T-helper 2 cell treated with Interferon-gamma antibody and Interleukin-4, amounts not matched to agents 5 μg/mL and 100 μg/mL, for 36 hours (primary cell): Measurements from ENCODE around the gene MRPL51.
"Not testable (repeated sequence)": the region's sequence is repeated elsewhere in the genome, so short reads cannot be mapped to it uniquely, and the experiment has no call there.

Source experiments
- DNase-seq: peaks from one replicate; pipeline ENCODE4 v3.0.0; 2021; ENCODE audit warnings: low spot score
- H3K27ac Mint-ChIP-seq: one replicate; pipeline ENCODE4 v1.8.0; 2021; ENCODE audit warnings: mild to moderate bottlenecking, mixed read lengths
- H3K27me3 Mint-ChIP-seq: one replicate; pipeline ENCODE4 v1.8.0; 2021; ENCODE audit warnings: low read depth, mixed read lengths
- H3K36me3 Mint-ChIP-seq: one replicate; pipeline ENCODE4 v1.8.0; 2021; ENCODE audit warnings: low read depth, mixed read lengths
- H3K4me1 Mint-ChIP-seq: one replicate; pipeline ENCODE4 v1.8.0; 2021; ENCODE audit warnings: low read depth, mixed read lengths
- H3K4me3 Mint-ChIP-seq: one replicate; pipeline ENCODE4 v1.8.0; 2022; ENCODE audit warnings: mild to moderate bottlenecking, moderate library complexity, mixed read lengths
- H3K9me3 Mint-ChIP-seq: one replicate; pipeline ENCODE4 v1.8.0; 2021; ENCODE audit warnings: mixed read lengths

The MRPL51 gene

GRCh38 chr12:6492838-6493496, at the start of gene MRPL51:
TSS of gene MRPL51 (minus strand) at chr12:6493262. CDS start at chr12:6493136, 126 bp downstream.
- peaks cover 26% of the 10 kb centered on the region for H3K4me1 Mint-ChIP-seq
- H3K9me3 Mint-ChIP-seq: no peaks in the 10 kb centered on the region
- H3K36me3 Mint-ChIP-seq: peaks cover 41% of the 10 kb centered on the region
- H3K4me3 Mint-ChIP-seq: peak within 1 kb of the TSS; percentile 98
- peak within 1 kb of the TSS; percentile 99 for H3K27ac Mint-ChIP-seq
- no peaks in the 10 kb centered on the region for H3K27me3 Mint-ChIP-seq
- DNase-seq: peak; percentile 95

- Mint-ChIP-seq H3K36me3 (peaks cover 44% of the 10 kb centered on the region), H3K9me3 (no peaks in the 10 kb centered on the region), H3K4me1 (peaks cover 34% of the 10 kb centered on the region), H3K27ac (peak overlapping the region; percentile 24), H3K27me3 (no peaks in the 10 kb centered on the region), H3K4me3 (no peak overlapping the region)
- DNase-seq: no peak
Measured at GRCh38 chr12:6542209-6543009, 49.3 kb upstream of the MRPL51 start.

GRCh38 chr12:6541371-6542165, 48.5 kb upstream of the MRPL51 start:
- Mint-ChIP-seq H3K4me1 (peaks cover 40% of the 10 kb centered on the region), H3K9me3 (no peaks in the 10 kb centered on the region), H3K36me3 (peaks cover 46% of the 10 kb centered on the region), H3K4me3 (no peak overlapping the region), H3K27me3 (no peaks in the 10 kb centered on the region), H3K27ac (peak overlapping the region; percentile 90)
- DNase-seq: no peak

- Mint-ChIP-seq H3K27ac (peak overlapping the region; percentile 90), H3K4me1 (peaks cover 46% of the 10 kb centered on the region), H3K27me3 (no peaks in the 10 kb centered on the region), H3K9me3 (no peaks in the 10 kb centered on the region), H3K4me3 (peak overlapping the region; percentile 79), H3K36me3 (peaks cover 50% of the 10 kb centered on the region)
- peak; percentile 61 for DNase-seq
Measured at GRCh38 chr12:6540181-6540877, 47.3 kb upstream of the MRPL51 start.

GRCh38 chr12:6539707-6540134, 46.7 kb upstream of the MRPL51 start:
- peak overlapping the region; percentile 79 for H3K4me3 Mint-ChIP-seq
- H3K36me3 Mint-ChIP-seq: peaks cover 56% of the 10 kb centered on the region
- peak overlapping the region; percentile 90 for H3K27ac Mint-ChIP-seq
- no peak for DNase-seq
- H3K4me1 Mint-ChIP-seq: peaks cover 46% of the 10 kb centered on the region
- no peaks in the 10 kb centered on the region for H3K27me3 Mint-ChIP-seq
- no peaks in the 10 kb centered on the region for H3K9me3 Mint-ChIP-seq

- H3K27me3 Mint-ChIP-seq: no peaks in the 10 kb centered on the region
- H3K9me3 Mint-ChIP-seq: no peaks in the 10 kb centered on the region
- peaks cover 53% of the 10 kb centered on the region for H3K36me3 Mint-ChIP-seq
- peak overlapping the region; percentile 79 for H3K4me3 Mint-ChIP-seq
- peak overlapping the region; percentile 90 for H3K27ac Mint-ChIP-seq
- H3K4me1 Mint-ChIP-seq: peaks cover 46% of the 10 kb centered on the region
- no peak for DNase-seq
Measured at GRCh38 chr12:6539314-6539682, 46.2 kb upstream of the MRPL51 start.

GRCh38 chr12:6538420-6539313, 45.6 kb upstream of the MRPL51 start:
- peaks cover 53% of the 10 kb centered on the region for H3K36me3 Mint-ChIP-seq
- H3K4me1 Mint-ChIP-seq: peaks cover 49% of the 10 kb centered on the region
- no peaks in the 10 kb centered on the region for H3K9me3 Mint-ChIP-seq
- H3K27ac Mint-ChIP-seq: peak overlapping the region; percentile 87
- no peaks in the 10 kb centered on the region for H3K27me3 Mint-ChIP-seq
- DNase-seq: no peak
- peak overlapping the region; percentile 99 for H3K4me3 Mint-ChIP-seq

GRCh38 chr12:6537580-6538419, 44.7 kb upstream of the MRPL51 start:
- Mint-ChIP-seq H3K36me3 (peaks cover 57% of the 10 kb centered on the region), H3K4me1 (peaks cover 53% of the 10 kb centered on the region)
- H3K27me3 Mint-ChIP-seq: not testable (repeated sequence)

GRCh38 chr12:6536894-6537579, 44.0 kb upstream of the MRPL51 start:
- Mint-ChIP-seq H3K27me3 (no peaks in the 10 kb centered on the region), H3K36me3 (peaks cover 65% of the 10 kb centered on the region), H3K27ac (peak overlapping the region; percentile 100), H3K4me1 (peaks cover 53% of the 10 kb centered on the region), H3K9me3 (no peaks in the 10 kb centered on the region), H3K4me3 (peak overlapping the region; percentile 99)
- DNase-seq: no peak

More at GRCh38 chr12:6537580-6538419, 44.7 kb upstream of the MRPL51 start:
- H3K4me3 Mint-ChIP-seq: peak overlapping the region; percentile 99
- peak overlapping the region; percentile 87 for H3K27ac Mint-ChIP-seq
- H3K9me3 Mint-ChIP-seq: not testable (repeated sequence)
- peak; percentile 72 for DNase-seq

- Mint-ChIP-seq H3K27ac (peak overlapping the region; percentile 100), H3K4me3 (peak overlapping the region; percentile 99), H3K9me3 (no peaks in the 10 kb centered on the region), H3K27me3 (no peaks in the 10 kb centered on the region), H3K4me1 (peaks cover 54% of the 10 kb centered on the region), H3K36me3 (peaks cover 70% of the 10 kb centered on the region)
- DNase-seq: no peak
Measured at GRCh38 chr12:6535960-6536847, 43.1 kb upstream of the MRPL51 start.

- no peaks in the 10 kb centered on the region for H3K9me3 Mint-ChIP-seq
- H3K27me3 Mint-ChIP-seq: no peaks in the 10 kb centered on the region
- peaks cover 51% of the 10 kb centered on the region for H3K4me1 Mint-ChIP-seq
- peaks cover 75% of the 10 kb centered on the region for H3K36me3 Mint-ChIP-seq
- H3K27ac Mint-ChIP-seq: peak overlapping the region; percentile 100
- H3K4me3 Mint-ChIP-seq: peak overlapping the region; percentile 99
- DNase-seq: no peak
Measured at GRCh38 chr12:6535697-6535946, 42.6 kb upstream of the MRPL51 start.
